ENCODE data around the gene COMTD1. TPM values are rescaled to one million over a fixed set of nuclear protein-coding genes. Genes with fewer than 3 reads are reported as not detected.

Gene COMTD1
- total and polyA plus RNA-seq, 2 of the 4 experiments (the other 2 are of a cell fraction) = 1.6 to 6.4 TPM

DNA sequence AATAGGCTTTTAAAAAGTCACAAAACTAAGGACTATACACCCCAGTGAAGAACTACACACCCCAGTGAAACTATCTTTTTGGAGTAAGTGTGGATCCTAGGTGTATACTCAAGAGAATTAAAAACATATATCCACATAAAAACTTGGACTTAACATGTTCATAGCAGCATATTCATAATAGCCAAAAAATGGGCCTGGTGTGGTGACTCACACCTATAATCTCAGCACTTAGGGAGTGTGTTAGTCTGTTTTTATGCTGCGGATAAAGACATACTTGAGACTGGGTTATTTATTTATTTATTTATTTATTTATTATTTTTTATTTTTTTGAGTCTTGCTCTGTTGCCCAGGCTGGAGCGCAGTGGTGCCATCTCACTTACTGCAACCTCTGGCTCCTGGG, 19.0 kb upstream of the COMTD1 start:
- Histone ChIP-seq H2BK20ac (ENCODE audit: low read depth, low read length) (no peak overlapping the region), H2AFZ (replicated peaks; ENCODE audit: low read length, poor library complexity) (no peak overlapping the region), H2BK5ac (ENCODE audit: low read depth, low read length, poor library complexity, severe bottlenecking) (no peak overlapping the region), H3K36me3 (ENCODE audit: control insufficient read depth, insufficient read depth, low read length) (no peaks in the 10 kb centered on the region), H3K4me3 (ENCODE audit: insufficient read depth, low read depth, low read length) (no peak overlapping the region), H4K5ac (ENCODE audit: low read depth, low read length) (no peak overlapping the region), H3K4me1 (ENCODE audit: control insufficient read depth, insufficient read depth, low read length) (no peaks in the 10 kb centered on the region), H3K9me3 (ENCODE audit: control insufficient read depth, insufficient read depth, low read length) (peaks cover 16% of the 10 kb centered on the region), H3K14ac (replicated peaks; ENCODE audit: low read depth, low read length) (no peak overlapping the region), H3K79me1 (ENCODE audit: low read depth in 1 of 2, low read length in 2 of 2) (no peaks in the 10 kb centered on the region), H2BK15ac (ENCODE audit: low read depth, low read length) (no peak overlapping the region), H4K20me1 (ENCODE audit: insufficient read depth, low read length) (no peaks in the 10 kb centered on the region), H3K18ac (ENCODE audit: low read depth, low read length) (no peak overlapping the region), H3K56ac (ENCODE audit: extremely low read depth, insufficient read depth, low read length) (no peak overlapping the region), H3K4ac (ENCODE audit: low read depth, low read length) (no peak overlapping the region), H4K91ac (ENCODE audit: insufficient read depth, low read depth, low read length) (no peak overlapping the region), H4K8ac (ENCODE audit: low read depth in 2 of 2, low read length in 2 of 2) (no peak overlapping the region), H3K9ac (ENCODE audit: low read depth, low read length) (no peak overlapping the region), H3K4me2 (ENCODE audit: low read depth, low read length) (no peak overlapping the region), H3K9me1 (ENCODE audit: insufficient read depth, low read length) (no peaks in the 10 kb centered on the region), H3K27me3 (ENCODE audit: control insufficient read depth, insufficient read depth, low read length) (no peaks in the 10 kb centered on the region), H2AK9ac (replicated peaks; ENCODE audit: low read depth, low read length, poor library complexity) (no peak overlapping the region), H3K23ac (ENCODE audit: low read depth, low read length) (no peak overlapping the region), H2BK120ac (ENCODE audit: low read depth, low read length) (no peak overlapping the region), H3K27ac (ENCODE audit: insufficient read depth, low read length) (no peak overlapping the region), H2AK5ac (ENCODE audit: low read depth, low read length) (no peak overlapping the region)
- DNase-seq (no peak), ATAC-seq (ENCODE audit: low read depth) (no peak)
- in situ Hi-C loops (cut with MboI; ENCODE audit: low sequenced_read_pairs) (no loop called here), dilution Hi-C loops (cut with HindIII; ENCODE audit: low sequenced_read_pairs, unreplicated experiment) (no loop called here), intact Hi-C loops (cut with micrococcal nuclease) (no loop called here)
- BruUV-seq (replicated peaks) = no TSS peak
- CTCF ChIA-PET = no interaction called here
- TF ChIP-seq, protein P1, sequence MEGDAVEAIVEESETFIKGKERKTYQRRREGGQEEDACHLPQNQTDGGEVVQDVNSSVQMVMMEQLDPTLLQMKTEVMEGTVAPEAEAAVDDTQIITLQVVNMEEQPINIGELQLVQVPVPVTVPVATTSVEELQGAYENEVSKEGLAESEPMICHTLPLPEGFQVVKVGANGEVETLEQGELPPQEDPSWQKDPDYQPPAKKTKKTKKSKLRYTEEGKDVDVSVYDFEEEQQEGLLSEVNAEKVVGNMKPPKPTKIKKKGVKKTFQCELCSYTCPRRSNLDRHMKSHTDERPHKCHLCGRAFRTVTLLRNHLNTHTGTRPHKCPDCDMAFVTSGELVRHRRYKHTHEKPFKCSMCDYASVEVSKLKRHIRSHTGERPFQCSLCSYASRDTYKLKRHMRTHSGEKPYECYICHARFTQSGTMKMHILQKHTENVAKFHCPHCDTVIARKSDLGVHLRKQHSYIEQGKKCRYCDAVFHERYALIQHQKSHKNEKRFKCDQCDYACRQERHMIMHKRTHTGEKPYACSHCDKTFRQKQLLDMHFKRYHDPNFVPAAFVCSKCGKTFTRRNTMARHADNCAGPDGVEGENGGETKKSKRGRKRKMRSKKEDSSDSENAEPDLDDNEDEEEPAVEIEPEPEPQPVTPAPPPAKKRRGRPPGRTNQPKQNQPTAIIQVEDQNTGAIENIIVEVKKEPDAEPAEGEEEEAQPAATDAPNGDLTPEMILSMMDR (conservative IDR thresholded peaks at IDR 0.05; ENCODE audit: low read depth, low read length) = no peak
- TF ChIP-seq ELK1 (IDR thresholded peaks at IDR 0.05; ENCODE audit: borderline replicate concordance, low read depth, low read length) (no peak), FOS (IDR thresholded peaks at IDR 0.05; ENCODE audit: low read depth, low read length) (no peak), MAZ (IDR thresholded peaks at IDR 0.05; ENCODE audit: borderline replicate concordance, low read depth, low read length) (no peak), RAD21 (IDR thresholded peaks at IDR 0.05; ENCODE audit: low read length) (no peak)
- TF ChIP-seq, protein P2, sequence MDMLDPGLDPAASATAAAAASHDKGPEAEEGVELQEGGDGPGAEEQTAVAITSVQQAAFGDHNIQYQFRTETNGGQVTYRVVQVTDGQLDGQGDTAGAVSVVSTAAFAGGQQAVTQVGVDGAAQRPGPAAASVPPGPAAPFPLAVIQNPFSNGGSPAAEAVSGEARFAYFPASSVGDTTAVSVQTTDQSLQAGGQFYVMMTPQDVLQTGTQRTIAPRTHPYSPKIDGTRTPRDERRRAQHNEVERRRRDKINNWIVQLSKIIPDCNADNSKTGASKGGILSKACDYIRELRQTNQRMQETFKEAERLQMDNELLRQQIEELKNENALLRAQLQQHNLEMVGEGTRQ (IDR thresholded peaks at IDR 0.05; ENCODE audit: low read depth, low read length) = no peak
- no CpG with 5 or more reads among the region's 2 CpGs for WGBS, 2 experiments (ENCODE audit: extremely low coverage in 2 of 2, insufficient read length in 1 of 2)
- POLR2A ChIA-PET (ENCODE audit: unreplicated experiment) = no interaction called here

Data from IMR-90 (cell line).